Neural progenitor cell (in vitro differentiated cells): ENCODE results near the gene PEF1. TPM values are rescaled to one million over a fixed set of nuclear protein-coding genes. Genes with fewer than 3 reads are reported as not detected.
A peak's percentile ranks its signal among the peaks of the same experiment; 100 is the strongest.

Experiments
- DNase-seq: peaks from one replicate; pipeline ENCODE4 v3.0.0-alpha.2; 2016; ENCODE audit warnings: low spot score
- H2AFZ ChIP-seq: fragments of 200-600 bp; sonication (generic); replicated peaks from 2 replicates; pipeline ENCODE4 v1.6.1; 2016; ENCODE audit warnings: antibody characterized with exemption
- H3F3A ChIP-seq: fragments of 200-600 bp; sonication (generic); 2 replicates; pipeline ENCODE4 v1.6.1; 2016; ENCODE audit warnings: antibody characterized with exemption, low read depth
- H3K27ac ChIP-seq: fragments of 200-600 bp; sonication (generic); 2 replicates; pipeline ENCODE4 v1.5.1; 2016; ENCODE audit warnings: mild to moderate bottlenecking
- H3K27me3 ChIP-seq: fragments of 200-600 bp; sonication (generic); 2 replicates; pipeline ENCODE4 v1.6.1; 2016; ENCODE audit warnings: mild to moderate bottlenecking, moderate library complexity
- H3K36me3 ChIP-seq: fragments of 200-600 bp; sonication (generic); 2 replicates; pipeline ENCODE4 v1.5.1; 2016
- H3K4me1 ChIP-seq: fragments of 200-600 bp; sonication (generic); 2 replicates; pipeline ENCODE4 v1.6.1; 2016; ENCODE audit warnings: mixed run types
- H3K4me2 ChIP-seq: fragments of 200-600 bp; sonication (generic); 2 replicates; pipeline ENCODE4 v1.6.1; 2016
- H3K4me3 ChIP-seq: fragments of 200-600 bp; sonication (generic); 2 replicates; pipeline ENCODE4 v1.5.1; 2016
- H3K79me2 ChIP-seq: fragments of 200-600 bp; sonication (generic); 2 replicates; pipeline ENCODE4 v1.6.1; 2016; ENCODE audit warnings: low read depth
- H3K9ac ChIP-seq: fragments of 200-600 bp; sonication (generic); 2 replicates; pipeline ENCODE4 v1.6.1; 2016
- H3K9me3 ChIP-seq: fragments of 200-600 bp; sonication (generic); 2 replicates; pipeline ENCODE4 v1.5.1; 2016; ENCODE audit warnings: low read depth
- H4K20me1 ChIP-seq: fragments of 200-600 bp; sonication (generic); 2 replicates; pipeline ENCODE4 v1.6.1; 2016; ENCODE audit warnings: low read depth
- H3K27ac Mint-ChIP-seq: 3 replicates; pipeline ENCODE4 v1.8.0; 2021; ENCODE audit warnings: mixed read lengths
- H3K27me3 Mint-ChIP-seq: 2 replicates; pipeline ENCODE4 v1.8.0; 2022; ENCODE audit warnings: low read depth, mild to moderate bottlenecking, inconsistent platforms, moderate library complexity, mixed read lengths; ENCODE audit not compliant: insufficient read depth
- H3K36me3 Mint-ChIP-seq: 3 replicates; pipeline ENCODE4 v1.8.0; 2021; ENCODE audit warnings: mixed read lengths
- H3K4me1 Mint-ChIP-seq: 3 replicates; pipeline ENCODE4 v1.8.0; 2021; ENCODE audit warnings: mixed read lengths
- H3K4me3 Mint-ChIP-seq: 3 replicates; pipeline ENCODE4 v1.8.0; 2021; ENCODE audit warnings: mild to moderate bottlenecking, moderate library complexity, mixed read lengths
- H3K9me3 Mint-ChIP-seq: 3 replicates; pipeline ENCODE4 v1.8.0; 2020; ENCODE audit warnings: mixed read lengths
- EZH2 ChIP-seq: fragments of 200-600 bp; sonication (generic); IDR thresholded peaks from 2 replicates; pipeline ENCODE4 v1.6.1; 2017; ENCODE audit warnings: antibody characterized with exemption, mild to moderate bottlenecking, moderate library complexity
- EZH2phosphoT487 ChIP-seq: fragments of 200-600 bp; sonication (generic); IDR thresholded peaks from 2 replicates; pipeline ENCODE4 v1.6.1; 2017; ENCODE audit warnings: antibody characterized with exemption
- total RNA-seq: library from RNA; depleted of rRNA; stranded (reverse); fragments of >200 nt; gene quantifications from 2 replicates; pipeline ENCODE4 v1.2.3, GENCODE V29; 2015; ENCODE audit warnings: low replicate concordance
- TF ChIP-seq, protein P1 (sequence below): fragments of 200-600 bp; sonication (generic); IDR thresholded peaks from 2 replicates; pipeline ENCODE4 v1.5.1; 2017; ENCODE audit warnings: antibody characterized with exemption, mild to moderate bottlenecking

The PEF1 gene
- total RNA-seq, 1 donor from 2014 or later, result 30.7 TPM

DNA sequence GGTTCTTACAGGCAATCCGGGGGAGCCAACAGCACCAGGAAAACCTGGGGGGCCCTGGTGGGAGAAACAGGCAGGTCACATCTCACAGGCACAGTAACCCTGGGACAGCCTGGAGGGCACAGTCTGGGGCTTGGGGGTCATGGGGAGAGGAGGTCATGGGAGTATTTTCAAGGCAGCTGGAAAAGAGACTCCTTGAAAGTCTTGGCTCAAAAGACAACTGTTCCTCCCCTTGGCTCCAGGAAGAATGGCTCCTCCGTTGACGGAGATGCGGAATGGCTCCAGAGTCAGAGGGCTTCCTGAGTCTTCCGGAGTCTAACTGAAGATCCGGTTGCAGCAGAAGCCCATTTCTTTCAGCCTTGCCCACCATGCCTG is 25.9 kb upstream of the PEF1 start:
- Histone ChIP-seq H3K4me1 (peaks cover 13% of the 10 kb centered on the region), H3K36me3 (no peaks in the 10 kb centered on the region), H3K27me3 (no peaks in the 10 kb centered on the region), H2AFZ (peak overlapping the region; percentile 89), H4K20me1 (no peaks in the 10 kb centered on the region), H3K9me3 (no peaks in the 10 kb centered on the region), H3K27ac (no peak overlapping the region), H3K9ac (no peak overlapping the region), H3K79me2 (no peaks in the 10 kb centered on the region), H3K4me3 (no peak overlapping the region), H3K4me2 (peak overlapping the region; percentile 45), H3F3A (no peaks in the 10 kb centered on the region)
- TF ChIP-seq EZH2phosphoT487 (no peak), EZH2 (no peak)
- TF ChIP-seq, protein P1, sequence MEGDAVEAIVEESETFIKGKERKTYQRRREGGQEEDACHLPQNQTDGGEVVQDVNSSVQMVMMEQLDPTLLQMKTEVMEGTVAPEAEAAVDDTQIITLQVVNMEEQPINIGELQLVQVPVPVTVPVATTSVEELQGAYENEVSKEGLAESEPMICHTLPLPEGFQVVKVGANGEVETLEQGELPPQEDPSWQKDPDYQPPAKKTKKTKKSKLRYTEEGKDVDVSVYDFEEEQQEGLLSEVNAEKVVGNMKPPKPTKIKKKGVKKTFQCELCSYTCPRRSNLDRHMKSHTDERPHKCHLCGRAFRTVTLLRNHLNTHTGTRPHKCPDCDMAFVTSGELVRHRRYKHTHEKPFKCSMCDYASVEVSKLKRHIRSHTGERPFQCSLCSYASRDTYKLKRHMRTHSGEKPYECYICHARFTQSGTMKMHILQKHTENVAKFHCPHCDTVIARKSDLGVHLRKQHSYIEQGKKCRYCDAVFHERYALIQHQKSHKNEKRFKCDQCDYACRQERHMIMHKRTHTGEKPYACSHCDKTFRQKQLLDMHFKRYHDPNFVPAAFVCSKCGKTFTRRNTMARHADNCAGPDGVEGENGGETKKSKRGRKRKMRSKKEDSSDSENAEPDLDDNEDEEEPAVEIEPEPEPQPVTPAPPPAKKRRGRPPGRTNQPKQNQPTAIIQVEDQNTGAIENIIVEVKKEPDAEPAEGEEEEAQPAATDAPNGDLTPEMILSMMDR, result no peak
- no peak for DNase-seq
- no peaks in the 10 kb centered on the region for H3K36me3 Mint-ChIP-seq
- H3K9me3 Mint-ChIP-seq, result no peaks in the 10 kb centered on the region
- H3K4me3 Mint-ChIP-seq, result no peak overlapping the region
- H3K4me1 Mint-ChIP-seq, result peaks cover 30% of the 10 kb centered on the region
- peaks cover 6% of the 10 kb centered on the region for H3K27me3 Mint-ChIP-seq
- no peak overlapping the region for H3K27ac Mint-ChIP-seq

DNA sequence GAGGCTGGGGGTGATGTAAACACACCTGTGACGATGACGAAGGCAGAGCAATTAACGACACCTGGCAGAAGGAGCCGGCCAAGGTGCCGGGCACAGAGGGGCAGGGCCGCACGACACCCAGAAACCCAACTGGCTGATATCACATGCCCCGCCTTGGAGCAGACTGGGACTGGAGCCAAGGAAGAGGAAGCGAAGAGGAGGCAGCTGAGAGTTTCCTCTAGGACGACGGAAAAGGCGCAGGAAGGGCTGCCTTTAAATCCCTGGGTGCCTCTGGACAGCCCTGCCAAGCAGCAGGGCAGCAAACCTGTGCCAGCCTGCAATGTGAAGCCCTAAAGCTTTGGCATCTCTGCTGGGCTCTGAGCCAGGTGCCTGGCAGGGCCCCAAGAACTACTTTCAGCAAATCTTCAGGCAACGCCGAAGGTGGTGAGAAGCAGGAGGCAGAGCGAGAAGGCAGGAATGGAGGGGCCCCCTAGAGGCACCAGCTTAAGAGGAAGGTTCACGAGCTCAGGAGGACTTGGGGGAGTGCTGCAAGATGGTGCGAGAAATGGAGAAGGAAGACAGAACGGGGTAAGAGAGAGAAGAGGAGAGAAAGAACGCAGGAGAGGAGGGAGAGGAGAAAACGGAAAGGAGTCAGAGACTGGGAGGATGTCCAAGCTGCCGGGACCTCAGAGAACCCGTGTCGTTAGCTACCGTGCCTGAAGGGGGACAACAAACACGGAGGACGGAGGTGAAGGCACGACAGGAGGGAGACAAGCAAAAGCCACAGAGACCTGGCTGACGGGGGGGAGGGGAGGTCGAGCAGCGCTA is 25.3 kb upstream of the PEF1 start:
- H3K4me3 ChIP-seq, result no peak overlapping the region
- H3F3A ChIP-seq, result no peaks in the 10 kb centered on the region
- no peaks in the 10 kb centered on the region for H3K36me3 ChIP-seq
- H3K27me3 ChIP-seq, result no peaks in the 10 kb centered on the region
- no peak overlapping the region for H3K27ac ChIP-seq
- Mint-ChIP-seq H3K36me3 (no peaks in the 10 kb centered on the region), H3K4me3 (peak overlapping the region; percentile 27), H3K9me3 (no peaks in the 10 kb centered on the region), H3K4me1 (peaks cover 27% of the 10 kb centered on the region), H3K27ac (peak overlapping the region; percentile 86), H3K27me3 (peaks cover 6% of the 10 kb centered on the region)
- peak; percentile 34 for DNase-seq
- no peaks in the 10 kb centered on the region for H4K20me1 ChIP-seq
- peak overlapping the region; percentile 45 for H3K4me2 ChIP-seq
- H3K9me3 ChIP-seq, result no peaks in the 10 kb centered on the region
- no peak overlapping the region for H3K9ac ChIP-seq
- peak overlapping the region; percentile 89 for H2AFZ ChIP-seq
- H3K4me1 ChIP-seq, result peaks cover 13% of the 10 kb centered on the region
- TF ChIP-seq EZH2phosphoT487 (no peak), EZH2 (no peak)
- TF ChIP-seq, protein P1, result peak; percentile 30
- no peaks in the 10 kb centered on the region for H3K79me2 ChIP-seq

DNA sequence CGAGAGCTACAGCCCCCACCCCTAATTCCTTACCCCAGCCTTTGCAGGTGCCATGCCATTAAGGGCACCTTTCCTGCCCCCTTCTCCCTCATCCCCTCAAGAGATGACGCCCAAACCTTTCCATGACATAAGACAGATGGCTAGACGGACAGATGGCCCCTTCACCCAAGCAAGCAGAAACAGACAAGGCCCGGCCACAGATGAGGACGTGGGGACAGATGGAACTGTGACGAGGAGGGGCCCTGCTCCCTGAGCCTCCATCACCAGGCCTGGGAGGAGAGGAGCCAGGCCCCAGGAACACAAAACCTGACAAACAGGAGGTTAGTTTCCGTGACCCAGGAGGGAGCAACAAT is 24.7 kb upstream of the PEF1 start:
- H3K27ac Mint-ChIP-seq, result peak overlapping the region; percentile 86
- peaks cover 13% of the 10 kb centered on the region for H3K4me1 ChIP-seq

DNA sequence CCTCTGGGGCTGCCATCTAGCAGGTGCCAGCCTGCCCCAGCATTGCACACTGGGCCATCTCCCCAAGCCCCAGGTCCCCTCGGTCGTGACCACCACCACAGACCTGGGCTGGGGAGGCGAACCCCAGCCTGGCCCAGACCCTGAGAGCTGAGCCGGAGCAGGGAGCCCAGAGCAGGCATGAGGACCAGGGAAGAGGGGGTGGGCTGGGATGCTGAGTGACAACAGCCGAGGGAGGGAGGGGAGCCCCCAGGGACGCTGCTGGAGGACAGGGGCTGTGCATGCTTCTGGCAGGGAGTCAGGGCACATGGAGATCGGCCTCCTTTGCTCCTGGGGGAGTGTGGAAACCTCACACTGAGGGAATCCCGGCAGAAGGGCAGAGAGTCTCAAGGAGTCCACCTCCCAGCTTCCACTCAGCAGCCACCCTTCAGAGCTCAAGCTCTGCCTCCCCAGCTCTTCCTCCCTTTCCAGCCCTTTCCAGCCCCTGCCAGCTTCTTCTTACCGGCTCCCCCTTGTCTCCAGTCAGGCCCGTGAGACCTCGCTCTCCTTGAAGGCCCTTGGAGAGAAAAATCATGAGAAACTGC is 23.7 kb upstream of the PEF1 start:
- H3K27ac Mint-ChIP-seq, result no peak overlapping the region
- H3K4me3 Mint-ChIP-seq, result no peak overlapping the region
- no peak for DNase-seq
- Histone ChIP-seq H4K20me1 (no peaks in the 10 kb centered on the region), H3K9ac (no peak overlapping the region), H3K27me3 (no peaks in the 10 kb centered on the region), H2AFZ (no peak overlapping the region), H3K9me3 (no peaks in the 10 kb centered on the region), H3F3A (no peaks in the 10 kb centered on the region), H3K4me3 (no peak overlapping the region), H3K4me2 (no peak overlapping the region), H3K27ac (no peak overlapping the region), H3K79me2 (no peaks in the 10 kb centered on the region), H3K4me1 (peaks cover 13% of the 10 kb centered on the region), H3K36me3 (no peaks in the 10 kb centered on the region)
- no peaks in the 10 kb centered on the region for H3K36me3 Mint-ChIP-seq
- peaks cover 25% of the 10 kb centered on the region for H3K4me1 Mint-ChIP-seq
- TF ChIP-seq EZH2 (no peak), EZH2phosphoT487 (no peak)
- TF ChIP-seq, protein P1, result no peak
- H3K9me3 Mint-ChIP-seq, result no peaks in the 10 kb centered on the region
- peaks cover 6% of the 10 kb centered on the region for H3K27me3 Mint-ChIP-seq

More for the DNA sequence above, 24.7 kb upstream of the PEF1 start:
- Mint-ChIP-seq H3K36me3 (no peaks in the 10 kb centered on the region), H3K9me3 (no peaks in the 10 kb centered on the region), H3K27me3 (peaks cover 6% of the 10 kb centered on the region), H3K4me3 (peak overlapping the region; percentile 27), H3K4me1 (peaks cover 25% of the 10 kb centered on the region)
- H3K9ac ChIP-seq, result no peak overlapping the region
- no peaks in the 10 kb centered on the region for H3K79me2 ChIP-seq
- no peak for DNase-seq
- H3K27me3 ChIP-seq, result no peaks in the 10 kb centered on the region
- H3K27ac ChIP-seq, result no peak overlapping the region
- no peaks in the 10 kb centered on the region for H3K9me3 ChIP-seq
- H2AFZ ChIP-seq, result peak overlapping the region; percentile 89
- no peak overlapping the region for H3K4me2 ChIP-seq
- H3K4me3 ChIP-seq, result no peak overlapping the region
- no peaks in the 10 kb centered on the region for H3F3A ChIP-seq
- no peaks in the 10 kb centered on the region for H3K36me3 ChIP-seq
- no peaks in the 10 kb centered on the region for H4K20me1 ChIP-seq
- no peak for TF ChIP-seq EZH2
